ENCODE results near the gene KIRREL3.

The KIRREL3 gene

DNA sequence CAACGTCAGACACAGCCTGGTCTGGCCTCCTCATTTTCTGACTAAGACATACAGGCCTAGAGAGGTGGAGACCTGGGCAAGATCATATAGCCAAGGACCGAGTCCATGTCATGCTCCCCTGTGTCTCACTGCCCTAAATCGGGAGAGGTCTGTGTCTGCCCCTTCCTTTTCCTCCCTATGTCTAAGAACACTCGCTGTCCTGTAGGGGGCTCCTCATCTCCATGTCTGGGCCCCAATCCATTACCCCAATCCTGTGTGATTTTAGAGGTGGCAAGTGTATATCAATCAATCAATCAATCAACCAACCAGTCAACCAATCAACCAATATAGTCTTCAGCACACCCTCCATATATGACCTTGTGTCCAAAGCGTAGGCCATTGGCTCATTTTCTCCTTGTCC is 125.7 kb downstream of the KIRREL3 start:
- no peak for DNase-seq (ENCODE audit: low read depth, low spot score)

DNA sequence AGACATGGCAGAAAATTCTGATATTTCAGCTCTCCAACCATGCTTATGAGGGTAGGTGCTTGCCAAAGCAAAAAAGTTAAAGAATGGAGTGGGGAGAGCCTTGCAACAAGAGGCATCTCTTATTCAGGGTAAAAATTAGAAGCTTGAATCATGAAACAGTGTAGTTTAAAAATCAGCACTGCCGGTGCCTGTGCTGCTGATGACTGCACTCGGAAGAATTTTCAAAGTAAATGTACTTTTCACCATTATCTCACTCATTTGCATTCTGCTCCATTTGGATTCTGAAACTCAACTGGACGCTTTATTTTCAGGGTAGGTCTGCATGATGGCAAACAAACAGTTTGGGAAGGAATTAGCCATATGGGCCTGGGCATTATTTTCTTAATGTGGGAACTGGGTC is 126.3 kb downstream of the KIRREL3 start:
- DNase-seq (ENCODE audit: low read depth, low spot score), result no peak

DNA sequence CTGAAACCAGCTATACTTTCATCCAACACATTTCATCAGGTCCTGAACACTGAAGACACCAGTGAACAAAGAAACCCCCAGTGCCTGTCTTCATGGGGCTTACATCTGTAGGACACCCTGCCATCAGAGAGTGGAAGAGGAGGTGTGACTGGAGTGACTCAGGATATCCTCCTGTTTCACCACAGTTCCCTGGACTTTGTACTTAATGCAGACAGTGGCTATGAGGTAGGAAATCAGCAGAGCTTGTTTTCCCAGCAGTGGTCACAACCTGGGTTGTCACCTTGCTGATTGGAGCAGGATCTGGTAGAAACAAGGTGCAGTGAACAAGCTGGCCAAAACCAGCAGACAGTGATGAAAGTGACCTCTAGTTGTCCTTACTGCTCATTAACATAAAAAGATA is 128.8 kb downstream of the KIRREL3 start:
- no peak for DNase-seq (ENCODE audit: low read depth, low spot score)

DNA sequence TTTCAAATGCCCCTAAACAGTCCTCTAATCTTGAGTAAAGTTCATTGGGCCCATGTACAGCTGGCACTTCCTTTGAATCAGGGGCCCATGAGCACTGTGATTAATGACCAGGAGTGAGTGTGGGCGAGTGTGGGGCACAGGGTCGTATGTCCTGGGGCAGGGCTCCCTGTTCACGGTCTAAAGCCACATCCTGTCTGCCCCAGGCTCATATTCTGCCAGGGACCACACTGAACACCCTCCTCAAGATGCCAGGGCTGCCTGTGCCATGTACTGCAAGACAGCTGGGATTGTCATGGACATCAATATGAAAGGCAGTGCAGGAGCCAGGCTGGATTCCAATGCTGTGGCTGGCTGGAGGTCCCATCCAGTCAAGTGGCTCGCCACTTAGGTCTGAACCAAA is 130.5 kb downstream of the KIRREL3 start:
- no peak for DNase-seq (ENCODE audit: low read depth, low spot score)

DNA sequence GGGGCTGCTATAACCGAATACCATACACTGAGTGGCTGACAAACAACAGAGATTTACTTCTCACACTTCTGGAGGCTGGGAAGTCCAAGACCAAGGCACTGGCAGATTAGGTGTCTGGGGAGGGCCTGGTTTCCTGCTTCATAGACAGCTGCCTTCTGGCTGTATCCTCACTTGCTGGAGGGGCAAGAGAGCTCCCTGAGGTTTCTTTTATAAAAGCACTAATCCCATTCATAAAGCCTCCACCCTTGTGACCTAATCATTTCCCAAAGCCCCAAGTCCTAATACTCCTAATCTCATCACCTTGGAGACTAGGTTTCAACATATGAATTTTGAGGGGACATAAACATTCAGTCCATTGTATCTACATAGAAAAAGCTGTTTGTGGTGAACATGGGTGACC is 131.8 kb downstream of the KIRREL3 start:
- no peak for DNase-seq (ENCODE audit: low read depth, low spot score)

DNA sequence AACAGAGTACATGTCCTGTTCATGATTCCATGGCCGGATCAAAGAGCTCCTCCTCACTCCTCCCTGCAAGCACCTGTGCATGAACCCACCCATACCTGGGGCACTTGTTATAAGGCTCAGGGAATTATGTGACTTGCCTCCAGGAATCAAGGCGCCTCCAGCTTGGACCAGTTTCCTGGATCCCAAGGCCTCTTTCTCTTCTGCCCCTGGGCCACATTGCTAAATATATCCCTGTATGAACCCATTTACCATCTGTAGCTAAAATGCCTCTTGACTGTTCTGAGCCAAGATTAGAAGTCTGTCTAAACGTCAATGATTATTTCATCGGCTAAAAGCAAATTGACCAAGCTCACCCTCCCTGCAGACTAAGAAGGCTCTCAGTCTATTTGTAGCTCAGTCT is 135.6 kb downstream of the KIRREL3 start:
- DNase-seq (ENCODE audit: low read depth, low spot score), result no peak

DNA sequence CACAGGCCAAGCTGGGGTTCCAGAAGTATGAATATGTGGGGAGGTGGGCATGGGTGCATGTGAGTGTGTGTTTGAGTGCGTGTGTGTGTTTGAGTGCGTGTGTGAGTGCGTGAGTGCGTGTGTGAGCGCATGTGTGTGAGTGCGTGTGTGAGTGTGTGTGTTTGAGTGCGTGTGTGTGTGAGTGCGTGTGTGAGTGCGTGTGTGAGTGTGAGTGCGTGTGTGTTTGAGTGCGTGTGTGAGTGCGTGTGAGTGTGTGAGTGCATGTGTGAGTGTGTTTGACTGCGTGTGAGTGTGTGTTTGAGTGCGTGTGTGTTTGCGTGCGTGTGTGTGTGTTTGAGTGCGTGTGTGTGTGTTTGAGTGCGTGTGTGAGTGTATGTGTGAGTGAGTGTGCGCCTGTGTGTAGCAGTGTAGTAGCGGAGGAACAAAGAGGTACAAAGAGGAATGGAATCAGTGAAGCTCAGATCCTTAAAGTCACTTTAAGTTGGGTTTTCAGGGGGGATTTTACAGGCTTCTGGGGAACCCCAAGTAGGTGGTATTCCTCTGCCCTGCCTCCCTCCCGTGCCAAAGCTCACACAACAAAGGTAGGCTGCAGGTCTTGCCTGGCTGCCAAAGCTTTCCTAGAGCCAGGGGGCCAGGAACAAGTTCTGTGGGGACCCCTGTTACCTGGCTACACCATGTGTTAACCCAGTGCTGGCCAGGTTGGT is 137.1 kb downstream of the KIRREL3 start:
- DNase-seq (ENCODE audit: low read depth, low spot score), result no peak

DNA sequence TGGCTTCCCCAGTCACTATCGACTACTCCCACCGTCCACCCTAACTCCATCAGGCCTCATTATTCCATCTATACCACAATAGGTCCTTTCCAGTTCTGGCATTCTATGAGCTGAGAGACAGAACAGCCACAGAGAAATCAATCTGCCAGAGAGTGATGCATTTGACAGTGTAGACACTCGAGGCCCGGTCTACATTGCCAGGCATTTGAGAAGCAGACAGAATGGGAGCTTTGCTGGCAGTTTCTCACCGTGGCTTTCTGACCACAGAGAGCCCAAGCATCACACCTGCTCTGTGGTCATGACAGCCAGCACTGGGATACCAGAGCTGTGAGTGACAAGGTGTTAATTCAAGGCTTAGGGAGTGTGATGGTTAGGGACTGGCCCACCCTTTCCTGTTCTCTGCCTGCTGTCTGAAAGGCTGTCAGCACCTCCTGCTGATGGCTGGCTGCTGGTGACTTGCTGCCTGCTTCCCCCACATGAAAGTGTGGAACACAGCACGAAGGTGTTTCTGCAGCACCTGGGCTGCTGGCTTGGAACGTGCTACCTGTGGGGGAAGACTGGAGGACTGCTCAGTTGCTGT is 137.8 kb downstream of the KIRREL3 start:
- DNase-seq (ENCODE audit: low read depth, low spot score), result no peak

DNA sequence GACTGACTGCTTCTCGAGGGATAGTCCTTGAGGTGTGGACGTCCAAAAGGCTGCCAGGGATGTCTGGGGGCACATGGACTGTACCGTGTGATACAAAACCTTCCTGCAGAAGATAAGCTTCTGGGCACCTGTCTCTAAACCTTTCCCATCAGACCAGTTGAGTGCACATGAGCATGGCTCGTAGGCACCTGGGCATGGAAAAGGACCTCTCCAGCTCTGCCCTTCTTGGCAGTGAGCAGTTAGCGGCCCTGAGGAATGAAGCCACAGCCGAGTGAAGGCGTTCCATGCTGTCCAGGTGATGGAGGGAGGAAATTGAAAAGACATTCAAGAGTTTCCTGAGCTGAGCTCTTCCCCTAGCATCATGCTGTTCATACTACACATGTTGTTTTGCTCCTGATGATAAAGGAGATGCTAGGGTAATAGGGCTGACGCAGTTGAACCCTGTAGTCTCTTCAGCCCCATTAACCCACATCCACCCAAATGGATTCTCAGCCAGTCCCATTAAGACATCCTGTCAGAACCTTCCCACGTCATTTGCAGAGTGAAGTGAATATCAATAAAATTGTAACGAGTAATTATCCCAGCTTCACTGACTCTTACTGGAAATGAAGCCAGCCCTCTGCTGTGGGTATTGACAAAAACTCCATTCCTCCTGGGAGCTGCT is 138.6 kb downstream of the KIRREL3 start:
- DNase-seq (ENCODE audit: low read depth, low spot score), result no peak

DNA sequence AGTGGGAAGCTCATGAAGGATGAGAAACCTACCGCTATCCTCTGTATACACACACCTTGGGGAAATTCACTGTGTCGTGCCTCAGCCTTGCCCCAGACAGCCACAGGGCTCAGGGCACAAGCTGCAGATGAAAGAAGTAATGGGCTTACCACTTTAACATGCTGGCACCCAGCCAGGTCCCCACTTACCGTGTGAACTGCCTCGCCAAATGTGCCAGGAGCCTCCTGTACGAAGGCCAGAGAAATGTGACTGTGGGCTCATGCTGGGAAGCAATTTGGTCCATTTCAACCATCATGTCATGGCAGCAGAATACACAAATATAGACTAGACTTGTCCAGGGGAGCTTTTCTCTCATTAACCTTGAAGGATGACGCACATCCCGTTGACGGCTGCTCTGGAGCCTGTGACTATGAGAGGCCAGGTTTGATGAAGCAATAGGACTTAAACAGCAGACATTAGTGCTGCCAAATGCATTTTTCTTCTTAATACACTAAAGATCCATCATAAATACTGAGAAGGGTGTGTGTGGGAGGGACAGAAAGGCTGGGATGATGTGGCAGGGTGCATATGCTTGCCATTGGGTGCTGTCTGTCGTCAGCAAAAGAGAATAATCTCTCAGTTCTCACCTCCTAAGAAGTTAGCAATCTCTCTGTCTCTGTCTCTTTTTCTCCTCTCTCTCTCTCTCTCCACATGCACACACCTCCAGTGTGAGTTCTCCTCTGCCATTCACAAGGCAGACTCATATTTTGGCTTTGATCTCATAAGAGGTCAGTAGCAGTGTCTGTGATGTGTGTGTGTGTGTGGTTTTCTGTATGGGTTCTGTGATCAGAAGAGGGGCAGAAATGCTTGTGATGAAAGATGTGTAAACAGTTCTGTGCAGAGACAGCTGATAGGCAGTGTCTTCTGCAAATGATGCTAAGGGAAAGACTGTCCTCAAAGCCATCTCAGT is 142.4 kb downstream of the KIRREL3 start:
- DNase-seq (ENCODE audit: low read depth, low spot score), result no peak

DNA sequence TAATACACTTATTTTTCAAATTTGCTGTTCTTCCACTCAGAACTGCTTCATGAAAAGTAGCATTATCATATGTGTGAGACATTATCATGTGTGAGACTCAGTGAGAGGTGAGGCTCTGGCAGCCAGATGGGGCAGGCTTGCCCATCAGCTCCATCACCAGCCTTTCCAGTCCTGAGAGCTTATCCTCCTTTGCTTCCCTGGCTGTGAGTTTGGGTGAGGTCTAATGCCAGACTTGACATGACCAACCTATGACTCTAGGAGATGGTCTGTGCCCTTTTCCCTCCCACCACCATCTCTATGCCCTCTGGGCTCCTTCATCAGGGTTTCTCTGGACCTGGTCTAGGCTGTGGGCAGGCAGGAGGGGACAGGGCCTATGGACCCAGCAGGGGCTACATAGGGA is 145.0 kb downstream of the KIRREL3 start:
- DNase-seq (ENCODE audit: low read depth, low spot score), result no peak

DNA sequence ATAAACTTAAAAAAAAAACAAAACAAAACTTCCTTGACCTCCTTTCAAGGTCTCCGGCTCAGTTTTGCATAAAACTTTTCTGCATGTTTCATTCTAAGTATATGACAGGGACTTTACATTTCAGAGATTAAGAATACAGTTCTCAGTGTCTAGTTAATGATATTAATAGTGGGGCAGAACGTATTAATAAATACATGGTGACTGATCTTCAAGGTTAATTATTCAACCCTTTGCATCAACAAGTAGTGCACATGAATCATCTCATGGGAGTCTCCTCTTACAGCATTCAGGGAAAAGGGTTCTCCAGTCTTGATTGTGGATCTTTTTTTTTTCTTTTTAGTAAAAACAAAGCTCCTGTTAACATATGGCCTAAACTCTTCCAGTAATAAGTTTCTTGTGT is 146.8 kb downstream of the KIRREL3 start:
- DNase-seq (ENCODE audit: low read depth, low spot score), result no peak

DNA sequence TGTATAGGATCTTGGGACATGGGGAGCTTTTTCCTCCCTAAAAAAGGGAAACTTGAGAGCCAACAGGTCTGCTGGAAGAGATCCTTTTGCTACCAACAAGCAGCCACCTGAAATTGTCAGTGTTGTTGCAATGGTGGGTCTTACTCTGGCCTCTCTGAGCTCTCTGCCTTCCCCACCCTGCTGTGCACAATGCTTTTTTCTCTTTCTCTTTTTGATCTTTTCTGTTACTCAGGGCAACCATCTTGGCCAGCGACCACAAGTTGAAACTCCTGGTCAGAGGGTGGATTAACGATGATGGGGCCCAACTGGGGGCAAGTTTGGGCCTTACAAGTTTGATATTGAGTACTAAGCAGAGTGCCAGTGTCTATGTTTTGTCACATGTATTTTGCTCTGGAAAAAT is 155.8 kb downstream of the KIRREL3 start:
- DNase-seq (ENCODE audit: low read depth, low spot score), result no peak

DNA sequence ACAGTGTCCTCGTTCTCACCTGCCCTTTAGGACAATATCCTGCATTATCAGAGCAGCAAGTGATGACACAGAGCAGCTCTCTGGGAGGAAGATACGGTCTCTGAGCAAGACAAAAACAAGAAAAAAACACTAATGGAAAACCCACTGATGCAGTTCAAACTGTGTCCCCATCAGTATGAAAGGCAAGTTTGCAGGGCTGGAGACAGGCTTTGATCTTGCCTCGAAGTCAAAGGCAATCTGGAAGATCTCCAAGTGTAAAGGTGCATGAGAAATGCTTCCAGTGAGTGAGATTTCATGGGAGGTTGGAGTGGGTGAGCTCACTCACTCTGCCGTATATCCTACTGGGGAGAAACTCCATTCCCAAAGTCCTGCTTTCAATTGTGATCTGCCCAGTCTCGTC is 157.5 kb downstream of the KIRREL3 start:
- no peak for DNase-seq (ENCODE audit: low read depth, low spot score)

DNA sequence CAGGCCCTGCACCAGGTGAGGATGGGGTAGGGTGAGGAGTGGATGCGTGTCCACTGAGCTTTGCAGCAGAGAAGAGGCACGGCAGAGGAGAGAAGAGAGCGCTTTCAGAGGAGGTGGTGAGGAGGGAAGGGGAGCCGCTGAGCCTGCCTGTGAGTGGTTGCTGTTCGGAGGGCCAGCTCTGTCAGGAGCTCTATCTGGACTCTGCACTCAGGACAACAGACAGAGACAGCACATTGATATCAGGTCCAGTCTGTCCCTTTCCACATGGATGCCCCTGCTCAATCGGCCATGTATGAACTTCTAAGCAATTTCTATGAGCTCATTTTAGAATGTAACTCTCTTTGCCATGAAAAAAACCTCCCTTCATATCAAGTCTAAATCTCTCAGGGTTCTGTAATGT is 158.6 kb downstream of the KIRREL3 start:
- no peak for DNase-seq (ENCODE audit: low read depth, low spot score)

DNA sequence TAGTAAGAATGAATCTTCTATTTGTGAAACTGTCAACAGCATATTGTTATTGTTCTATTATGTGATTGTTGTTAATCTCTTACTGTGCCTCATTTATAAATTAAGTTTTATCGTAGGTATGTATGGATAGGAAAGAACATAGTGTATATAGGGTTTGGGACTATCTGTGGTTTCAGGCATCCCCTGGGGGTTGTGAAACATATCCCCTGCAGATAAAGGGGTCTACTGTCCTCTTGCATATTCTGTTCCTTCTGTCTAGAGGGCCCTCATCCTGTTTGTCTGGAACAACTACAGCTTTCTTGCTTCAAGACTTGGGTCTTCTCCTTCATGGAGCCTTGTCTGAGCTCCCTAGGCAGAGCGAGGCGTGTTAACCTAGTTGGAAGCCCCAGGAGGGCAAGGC is 159.6 kb downstream of the KIRREL3 start:
- DNase-seq (ENCODE audit: low read depth, low spot score), result no peak

DNA sequence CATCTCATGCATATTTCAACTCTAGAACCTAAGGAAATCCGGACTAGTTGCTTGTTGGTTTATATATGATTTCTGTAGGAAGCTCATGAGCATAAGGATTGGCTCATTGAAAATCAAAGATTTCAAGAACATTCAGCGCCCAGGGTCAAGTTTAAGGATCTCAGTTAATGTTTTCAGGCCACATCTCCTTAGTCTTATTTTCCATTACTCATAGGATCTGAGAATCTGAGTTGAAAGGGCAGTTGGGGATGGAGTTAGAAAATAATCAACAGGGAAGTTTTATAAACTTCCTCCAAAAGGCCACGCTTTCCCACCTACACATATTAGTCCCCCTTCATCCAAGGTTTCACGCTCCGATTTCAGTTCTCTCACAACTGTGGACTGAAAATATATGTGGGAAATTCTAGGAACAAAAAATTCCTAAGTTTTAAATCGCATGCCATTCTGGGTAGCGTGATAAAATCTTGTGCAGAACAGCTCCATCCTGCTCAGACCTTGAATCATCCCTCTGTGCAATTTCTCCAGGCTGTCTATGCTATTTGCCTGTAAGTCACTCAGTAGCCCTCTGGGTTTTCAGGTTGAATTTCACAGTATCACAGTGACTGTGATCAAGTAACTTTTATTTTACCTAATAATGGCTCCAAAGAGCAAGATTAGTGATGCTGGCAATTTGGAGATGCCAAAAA is 160.2 kb downstream of the KIRREL3 start:
- no peak for DNase-seq (ENCODE audit: low read depth, low spot score)

DNA sequence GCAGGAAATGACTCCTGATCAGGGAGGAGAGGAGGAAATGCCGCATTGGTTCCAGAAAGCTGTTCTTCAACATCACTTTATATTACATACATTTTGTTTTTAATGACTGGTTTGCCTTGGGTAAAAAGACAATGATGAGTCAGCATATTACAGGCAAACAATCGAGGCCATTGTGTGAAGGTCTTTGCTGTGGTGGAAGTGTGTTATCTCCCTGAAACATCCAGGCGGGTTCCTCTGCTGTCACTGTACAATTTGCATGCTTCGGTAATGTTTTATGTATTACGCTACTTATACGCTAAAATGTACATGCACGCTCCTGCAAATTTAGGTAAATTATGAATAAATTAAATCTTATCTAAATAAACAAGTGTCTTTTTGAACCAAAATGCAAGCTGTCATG is 161.1 kb downstream of the KIRREL3 start:
- no peak for DNase-seq (ENCODE audit: low read depth, low spot score)

DNA sequence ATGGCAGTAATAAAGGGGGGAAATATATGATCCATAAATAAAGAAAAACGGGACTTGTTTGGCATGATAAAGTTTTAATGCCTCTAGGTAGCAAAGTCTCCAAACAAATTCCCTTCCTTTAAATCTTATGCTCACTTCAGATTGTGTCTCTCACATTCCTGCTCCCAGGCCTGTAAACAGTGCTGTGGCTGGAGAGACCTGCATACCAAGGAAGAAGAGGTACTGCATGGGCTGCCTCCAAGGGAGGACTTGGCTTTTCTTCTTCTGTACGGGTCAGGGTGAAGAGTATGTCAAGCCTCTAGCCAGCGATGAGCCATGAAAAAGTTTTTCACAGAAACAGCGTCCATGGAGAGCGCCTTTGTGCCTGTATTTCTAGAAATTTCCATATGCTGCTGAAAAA is 161.8 kb downstream of the KIRREL3 start:
- DNase-seq (ENCODE audit: low read depth, low spot score), result no peak

DNA sequence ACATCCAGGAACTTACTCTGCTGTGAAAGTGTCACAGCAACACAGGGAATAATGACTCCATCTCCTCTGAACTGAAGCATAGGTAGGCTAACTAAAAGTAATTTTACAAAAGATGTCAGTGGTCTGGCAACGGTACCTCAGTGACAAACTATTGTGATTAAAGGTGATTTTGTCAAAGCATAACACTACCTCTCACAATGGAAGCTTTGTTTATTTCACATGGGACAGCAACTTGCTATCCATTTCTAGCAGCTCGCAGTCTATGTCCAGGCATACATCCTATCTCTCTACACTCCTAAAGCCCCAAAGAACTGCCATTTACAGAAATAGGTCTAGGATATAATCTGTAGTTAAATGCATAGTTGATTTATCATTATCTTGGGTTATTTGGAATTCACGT is 163.0 kb downstream of the KIRREL3 start:
- no peak for DNase-seq (ENCODE audit: low read depth, low spot score)

DNA sequence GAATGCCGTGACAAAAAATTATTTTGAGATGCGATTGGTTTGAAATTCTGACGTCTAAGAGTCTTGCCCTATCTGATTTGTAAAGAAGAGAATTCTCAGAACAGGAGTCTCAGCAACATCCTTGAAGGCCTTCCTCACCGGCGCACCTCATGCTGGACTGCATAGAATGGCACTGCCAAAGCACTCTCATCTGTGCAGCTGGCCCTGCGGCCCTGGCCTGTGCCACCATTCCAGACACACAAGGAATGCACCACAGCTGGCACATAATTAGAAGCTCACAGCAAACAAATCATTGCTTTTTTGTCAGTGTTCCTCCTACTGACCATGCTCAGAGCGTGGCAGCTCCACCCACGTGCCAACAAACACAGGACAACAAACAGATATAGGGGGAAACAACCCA is 166.0 kb downstream of the KIRREL3 start:
- DNase-seq (ENCODE audit: low read depth, low spot score), result no peak

DNA sequence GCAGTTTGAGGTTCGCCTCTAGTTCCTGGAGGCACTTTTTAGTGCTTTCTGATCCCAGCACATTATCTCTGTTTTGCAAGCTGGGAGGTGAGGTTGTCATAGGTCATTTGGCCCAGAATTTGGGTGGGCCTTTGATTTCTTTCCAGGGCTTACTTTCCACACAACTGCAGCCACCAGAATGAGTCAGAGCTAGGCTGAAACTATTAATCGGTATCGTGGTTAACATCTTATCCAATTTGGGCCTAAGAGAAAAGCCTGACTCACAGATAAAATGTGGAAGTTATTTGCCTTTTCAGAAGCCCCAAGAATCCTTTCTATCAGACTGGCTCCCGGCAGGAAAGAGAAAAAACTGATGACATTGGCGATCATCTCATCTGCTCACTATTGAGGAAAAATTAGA is 166.4 kb downstream of the KIRREL3 start:
- DNase-seq (ENCODE audit: low read depth, low spot score), result no peak

Measured in smooth muscle cell of the brain vasculature (primary cell).